HK-2 (cell line): Measurements from ENCODE around the gene NAALADL2.
"Not testable (repeated sequence)": the region's sequence is repeated elsewhere in the genome, so short reads cannot be mapped to it uniquely, and the experiment has no call there.

Experiments used
- DNase-seq: peaks from one replicate; pipeline ENCODE4 v3.0.0-alpha.2; 2018; ENCODE audit not compliant: unreplicated experiment

The NAALADL2 gene

GRCh38 chr3:175370426-175370825 lies 511.3 kb downstream of the NAALADL2 start:
- not testable (repeated sequence) for DNase-seq

- not testable (repeated sequence) for DNase-seq
These were observed 512.1 kb downstream of the NAALADL2 start for GRCh38 chr3:175371187-175371586.

GRCh38 chr3:175374705-175375104 lies 515.6 kb downstream of the NAALADL2 start:
- DNase-seq, result no peak

GRCh38 chr3:175378348-175378747 lies 519.2 kb downstream of the NAALADL2 start:
- DNase-seq, result no peak

- no peak for DNase-seq
These were observed 522.6 kb downstream of the NAALADL2 start for GRCh38 chr3:175381685-175382084.

- no peak for DNase-seq
These were observed 524.2 kb downstream of the NAALADL2 start for GRCh38 chr3:175383371-175383770.

- no peak for DNase-seq
These were observed 524.7 kb downstream of the NAALADL2 start for GRCh38 chr3:175383813-175384212.

- DNase-seq, result no peak
These were observed 525.4 kb downstream of the NAALADL2 start for GRCh38 chr3:175384569-175384968.

- DNase-seq, result no peak
These were observed 527.5 kb downstream of the NAALADL2 start for GRCh38 chr3:175386630-175387029.

- no peak for DNase-seq
These were observed 530.4 kb downstream of the NAALADL2 start for GRCh38 chr3:175389560-175389959.

GRCh38 chr3:175391601-175392000 lies 532.5 kb downstream of the NAALADL2 start:
- DNase-seq, result no peak

- DNase-seq, result no peak
These were observed 533.5 kb downstream of the NAALADL2 start for GRCh38 chr3:175392653-175393052.

- no peak for DNase-seq
These were observed 538.2 kb downstream of the NAALADL2 start for GRCh38 chr3:175397372-175397771.

- DNase-seq, result no peak
These were observed 539.5 kb downstream of the NAALADL2 start for GRCh38 chr3:175398676-175399075.

- DNase-seq, result no peak
These were observed 540.2 kb downstream of the NAALADL2 start for GRCh38 chr3:175399156-175399840.

- no peak for DNase-seq
These were observed 544.9 kb downstream of the NAALADL2 start for GRCh38 chr3:175404027-175404426.

- no peak for DNase-seq
These were observed 545.5 kb downstream of the NAALADL2 start for GRCh38 chr3:175404621-175405020.

- DNase-seq, result no peak
These were observed 551.1 kb downstream of the NAALADL2 start for GRCh38 chr3:175410251-175410650.

- DNase-seq, result no peak
These were observed 552.3 kb downstream of the NAALADL2 start for GRCh38 chr3:175411405-175411804.

- no peak for DNase-seq
These were observed 552.8 kb downstream of the NAALADL2 start for GRCh38 chr3:175411946-175412345.

- DNase-seq, result no peak
These were observed 554.8 kb downstream of the NAALADL2 start for GRCh38 chr3:175413926-175414325.

GRCh38 chr3:175416600-175416999 lies 557.5 kb downstream of the NAALADL2 start:
- no peak for DNase-seq

GRCh38 chr3:175417426-175417825 lies 558.3 kb downstream of the NAALADL2 start:
- DNase-seq, result no peak

GRCh38 chr3:175421902-175422301 lies 562.8 kb downstream of the NAALADL2 start:
- no peak for DNase-seq
